Stimulated activated naive CD4-positive, alpha-beta T cell (primary cell): Measurements from ENCODE around the gene RGS13.

ENCODE experiments used
- DNase-seq, 6 experiments: peaks; one replicate each; lab custom pipeline; 2025; lab: John Stamatoyannopoulos, UW

The RGS13 gene

GRCh38 chr1:192626366-192627179, 9.4 kb upstream of the RGS13 start:
- DNase-seq: no peak

- DNase-seq: no peak
Observed at GRCh38 chr1:192627901-192628300, 8.0 kb upstream of the RGS13 start.

- DNase-seq: no peak
Observed at GRCh38 chr1:192628396-192629057, 7.4 kb upstream of the RGS13 start.

GRCh38 chr1:192629612-192630011, 6.3 kb upstream of the RGS13 start:
- no peak for DNase-seq

- no peak for DNase-seq
Observed at GRCh38 chr1:192630521-192631287, 5.2 kb upstream of the RGS13 start.

GRCh38 chr1:192631749-192632148, 4.2 kb upstream of the RGS13 start:
- no peak for DNase-seq

GRCh38 chr1:192632188-192632587, 3.8 kb upstream of the RGS13 start:
- no peak for DNase-seq

GRCh38 chr1:192632641-192633532, 3.1 kb upstream of the RGS13 start:
- no peak for DNase-seq

GRCh38 chr1:192633533-192634253, 2.3 kb upstream of the RGS13 start:
- no peak for DNase-seq

GRCh38 chr1:192635041-192635440, 906 bp upstream of the RGS13 start:
- DNase-seq: no peak

GRCh38 chr1:192639607-192640368, 3.8 kb downstream of the RGS13 start:
- DNase-seq: no peak

GRCh38 chr1:192652159-192652558, 16.2 kb downstream of the RGS13 start:
- DNase-seq: no peak

- no peak for DNase-seq
Observed at GRCh38 chr1:192654120-192654519, 18.2 kb downstream of the RGS13 start.

- DNase-seq: no peak
Observed at GRCh38 chr1:192654591-192655251, 18.8 kb downstream of the RGS13 start.

- DNase-seq: no peak
Observed at GRCh38 chr1:192657760-192658159, 21.8 kb downstream of the RGS13 start.

- DNase-seq: no peak
Observed at GRCh38 chr1:192658255-192658654, 22.3 kb downstream of the RGS13 start.

GRCh38 chr1:192660613-192661012, 24.7 kb downstream of the RGS13 start:
- no peak for DNase-seq

- DNase-seq: no peak
Observed at GRCh38 chr1:192668409-192668983, 32.5 kb downstream of the RGS13 start.

- no peak for DNase-seq
Observed at GRCh38 chr1:192669174-192669573, 33.2 kb downstream of the RGS13 start.
